HG03060 (cell line): Measurements from ENCODE around the gene CTIF.
A peak's percentile ranks its signal among the peaks of the same experiment; 100 is the strongest.

ENCODE experiments used
- ATAC-seq: cut with Tn5 transposase; IDR thresholded peaks from one replicate; pipeline ENCODE4 v1.9.1; 2021; ENCODE audit warnings: low read depth, moderate number of reproducible peaks; ENCODE audit not compliant: unreplicated experiment

CTIF gene

GRCh38 chr18:48792611-48793380 lies 254.0 kb downstream of the CTIF start:
- no peak for ATAC-seq

- no peak for ATAC-seq
Observed at GRCh38 chr18:48794251-48794970, 255.6 kb downstream of the CTIF start.

GRCh38 chr18:48795696-48796095 lies 256.9 kb downstream of the CTIF start:
- ATAC-seq: no peak

GRCh38 chr18:48796491-48797205 lies 257.8 kb downstream of the CTIF start:
- no peak for ATAC-seq

GRCh38 chr18:48797841-48798255 lies 259.0 kb downstream of the CTIF start:
- no peak for ATAC-seq

GRCh38 chr18:48798334-48799245 lies 259.8 kb downstream of the CTIF start:
- no peak for ATAC-seq

GRCh38 chr18:48799724-48800315 lies 261.0 kb downstream of the CTIF start:
- no peak for ATAC-seq

GRCh38 chr18:48800466-48800865 lies 261.6 kb downstream of the CTIF start:
- no peak for ATAC-seq

- ATAC-seq: peak; percentile 29
Observed at GRCh38 chr18:48800876-48801727, 262.3 kb downstream of the CTIF start.

GRCh38 chr18:48801728-48802542 lies 263.1 kb downstream of the CTIF start:
- ATAC-seq: no peak

GRCh38 chr18:48802543-48803290 lies 263.9 kb downstream of the CTIF start:
- no peak for ATAC-seq

- ATAC-seq: no peak
Observed at GRCh38 chr18:48803518-48803917, 264.7 kb downstream of the CTIF start.

GRCh38 chr18:48803951-48804855 lies 265.4 kb downstream of the CTIF start:
- no peak for ATAC-seq

- ATAC-seq: no peak
Observed at GRCh38 chr18:48804856-48805610, 266.2 kb downstream of the CTIF start.

GRCh38 chr18:48805826-48806535 lies 267.1 kb downstream of the CTIF start:
- ATAC-seq: no peak
